B cell (primary cell): Measurements from ENCODE around the gene PRM2. TPM values are rescaled to one million over a fixed set of nuclear protein-coding genes. Genes with fewer than 3 reads are reported as not detected.

Experiments
- ATAC-seq: fragments of 200-7000 bp; cut with Tn5 transposase; one replicate; pipeline ENCODE4 v1.10.0; 2021; ENCODE audit warnings: low read depth, mild to moderate bottlenecking, moderate number of reproducible peaks, moderate library complexity
- CTCF ChIA-PET: fragments of 350-600 bp; sonication (Branson Sonifier 250); formaldehyde crosslinking; loops from one replicate; lab custom pipeline; 2021; ENCODE audit warnings: antibody characterized with exemption, inconsistent platforms; lab: Charles Lee
- POLR2A ChIA-PET: fragments of 350-600 bp; sonication (Branson Sonifier 250); formaldehyde crosslinking; loops from one replicate; lab custom pipeline; 2021; ENCODE audit warnings: antibody characterized with exemption; lab: Charles Lee
- DNase-seq: peaks from one replicate; pipeline ENCODE4 v3.0.0; 2013
- H2AFZ ChIP-seq: 2 replicates; pipeline ENCODE4 v1.6.1; 2012; ENCODE audit warnings: mild to moderate bottlenecking, low read depth, low read length; ENCODE audit not compliant: insufficient read depth, poor library complexity, severe bottlenecking
- H3K27ac ChIP-seq, 2 donors: 1 replicate in 1 of 2; 2 replicates in 1 of 2; pipeline ENCODE4 v1.5.1; 2012 to 2013; ENCODE audit warnings: low read length in 2 of 2, mild to moderate bottlenecking in 2 of 2, moderate library complexity in 1 of 2
- H3K27me3 ChIP-seq, 4 experiments: fragments of 200-600 bp in 1 of 4; sonication (generic) in 1 of 4; replicated peaks in 1 of 4; 1 replicate in 2 of 4; 2 replicates in 2 of 4; pipeline versions ENCODE4 v1.6.1 to v1.7.0; 2013 to 2016; ENCODE audit warnings: low read length in 3 of 4, mild to moderate bottlenecking in 2 of 4, mixed read lengths in 1 of 4, moderate library complexity in 1 of 4; ENCODE audit not compliant: insufficient read depth in 4 of 4, control insufficient read depth in 3 of 4; ENCODE audit errors: control extremely low read depth in 1 of 4
- H3K36me3 ChIP-seq, 2 experiments: replicated peaks in 1 of 2; 1 replicate in 1 of 2; 2 replicates in 1 of 2; pipeline versions ENCODE4 v1.6.1 to v1.7.1; 2013; ENCODE audit warnings: low read length in 1 of 2; ENCODE audit not compliant: insufficient read depth in 2 of 2, control insufficient read depth in 1 of 2; ENCODE audit errors: control extremely low read depth in 1 of 2, extremely low read depth in 1 of 2
- H3K4me1 ChIP-seq, 2 donors: fragments of 200-600 bp in 1 of 2; sonication (generic) in 1 of 2; 1 replicate in 1 of 2; 2 replicates in 1 of 2; pipeline versions ENCODE4 v1.5.1 to v1.6.1; 2013 to 2017; ENCODE audit warnings: low read length in 2 of 2; ENCODE audit not compliant: control insufficient read depth in 2 of 2, insufficient read depth in 2 of 2
- H3K4me2 ChIP-seq: replicated peaks from 2 replicates; pipeline ENCODE3; 2012; ENCODE audit warnings: mild to moderate bottlenecking, low read depth, low read length; ENCODE audit not compliant: poor library complexity, severe bottlenecking
- H3K4me3 ChIP-seq, 5 experiments: fragments of 200-600 bp in 1 of 5; sonication (generic) in 1 of 5; 1 replicate in 3 of 5; 2 replicates in 2 of 5; pipeline versions ENCODE4 v1.5.1 to v1.7.0; 2011 to 2016; ENCODE audit warnings: low read length in 4 of 5, mild to moderate bottlenecking in 4 of 5, low read depth in 2 of 5, control low read depth in 1 of 5, moderate library complexity in 1 of 5; ENCODE audit not compliant: insufficient read depth in 1 of 5; ENCODE audit errors: control extremely low read depth in 1 of 5, extremely low read depth in 1 of 5
- H3K79me2 ChIP-seq: fragments of 200-600 bp; sonication (generic); one replicate; pipeline ENCODE4 v1.6.0; 2016; ENCODE audit warnings: low read length; ENCODE audit not compliant: control insufficient read depth, insufficient read depth
- H3K9ac ChIP-seq: fragments of 200-600 bp; sonication (generic); 2 replicates; pipeline ENCODE4 v1.6.1; 2017; ENCODE audit warnings: mild to moderate bottlenecking, low read length, moderate library complexity
- H3K9me3 ChIP-seq, 3 donors: one replicate each; pipeline versions ENCODE4 v1.6.1 to v1.7.1; 2013; ENCODE audit warnings: low read length in 2 of 3; ENCODE audit not compliant: control insufficient read depth in 2 of 3, insufficient read depth in 1 of 3; ENCODE audit errors: control extremely low read depth in 1 of 3
- H4K20me1 ChIP-seq: 2 replicates; pipeline ENCODE4 v1.6.0; 2012; ENCODE audit warnings: mild to moderate bottlenecking, low read length; ENCODE audit not compliant: insufficient read depth, control insufficient read depth, poor library complexity, severe bottlenecking
- H3K27ac Mint-ChIP-seq: one replicate; pipeline ENCODE4 v1.8.0; 2021; ENCODE audit warnings: mixed read lengths
- H3K27me3 Mint-ChIP-seq: one replicate; pipeline ENCODE4 v1.8.0; 2021; ENCODE audit warnings: mixed read lengths
- H3K4me1 Mint-ChIP-seq: one replicate; pipeline ENCODE4 v1.8.0; 2021; ENCODE audit warnings: mixed read lengths
- H3K4me3 Mint-ChIP-seq: one replicate; pipeline ENCODE4 v1.8.0; 2021; ENCODE audit warnings: mixed read lengths
- H3K9me3 Mint-ChIP-seq: one replicate; pipeline ENCODE4 v1.8.0; 2022; ENCODE audit warnings: mixed read lengths; ENCODE audit not compliant: insufficient read depth
- EZH2 ChIP-seq: IDR thresholded peaks from 2 replicates; pipeline ENCODE4 v1.6.1; 2012; ENCODE audit warnings: borderline replicate concordance, low read depth, mild to moderate bottlenecking, moderate library complexity, low read length; ENCODE audit not compliant: insufficient read depth, poor library complexity, severe bottlenecking
- WGBS: methylation state at CpG from one replicate; pipeline ENCODE4 v1.1.5; 2013; ENCODE audit warnings: missing lambda C conversion rate; ENCODE audit not compliant: insufficient coverage; 5-methylcytosine and 5-hydroxymethylcytosine counted together
- intact Hi-C: fragments of 100-400 bp; cut with micrococcal nuclease; formaldehyde crosslinking; loops from one replicate; pipeline ENCODE4 v1.10.0; 2022
- polyA plus RNA-seq: library from polyadenylated mRNA; depleted of rRNA; stranded (reverse); fragments of >200 nt; gene quantifications from 2 replicates; pipeline ENCODE4 v1.2.3, GENCODE V29; 2012
- total RNA-seq, 2 donors: library from RNA; stranded (reverse); fragments of 120-200 nt in 1 of 2; gene quantifications; 1 replicate in 1 of 2; 2 replicates in 1 of 2; pipeline versions ENCODE4 v1.2.3 to v1.2.4, GENCODE V29; 2013 to 2022
- TF ChIP-seq, protein P1 (sequence below): fragments of 200-600 bp; IDR thresholded peaks from one replicate; pipeline ENCODE4 v1.8.0; 2022; ENCODE audit warnings: antibody characterized with exemption, mild to moderate bottlenecking

Gene PRM2
- total and polyA plus RNA-seq, 2 donors (not counting 1 experiment from before 2014, with no cell fraction given): not detected

DNA sequence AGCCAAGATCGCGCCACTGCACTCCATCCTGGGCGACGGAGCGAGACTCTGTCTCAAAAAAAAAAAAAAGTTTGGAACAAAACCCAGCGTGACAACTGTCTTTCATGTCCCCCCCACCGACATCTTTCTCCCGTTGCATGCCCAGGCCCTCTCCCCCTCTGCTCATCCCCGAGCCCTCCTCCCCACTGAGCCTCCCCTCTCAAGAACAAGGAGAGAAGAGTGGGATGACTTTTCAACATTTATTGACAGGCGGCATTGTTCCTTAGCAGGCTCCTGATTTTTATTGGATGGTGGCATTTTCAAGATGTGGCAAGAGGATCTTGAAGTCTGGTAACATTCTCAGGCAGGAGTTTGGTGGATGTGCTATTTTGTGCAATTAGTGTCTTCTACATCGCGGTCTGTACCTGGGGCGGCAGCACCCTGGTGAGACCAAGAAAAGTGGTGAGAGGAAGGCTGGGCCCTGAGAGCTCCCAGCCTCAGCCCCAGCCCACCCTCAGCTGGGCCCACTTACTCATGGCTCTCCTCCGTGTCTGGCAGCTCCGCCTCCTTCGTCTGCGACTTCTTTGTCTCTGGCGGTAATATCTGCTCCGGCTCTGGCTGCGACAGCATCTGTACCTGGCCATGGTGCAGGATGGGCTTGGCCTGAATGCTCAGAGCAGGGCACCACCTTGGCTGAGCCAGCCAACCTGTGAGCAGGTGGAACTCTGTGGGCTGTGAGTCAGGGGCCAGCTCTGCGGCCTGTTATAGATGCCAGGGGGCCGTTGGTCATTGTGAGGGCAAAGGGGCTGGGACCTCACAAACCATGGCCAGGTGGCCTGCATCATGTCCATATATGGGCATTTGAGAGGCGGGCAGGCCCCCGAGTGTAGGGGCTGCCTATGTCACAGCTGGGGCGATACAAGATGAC is 4.6 kb upstream of the PRM2 start, which contains the start of gene PRM1:
TSS of gene PRM1 (minus strand) at position 715 of the 907 bp plus-strand sequence. CDS start at position 623, 92 bp downstream.
- H4K20me1 ChIP-seq: no peaks in the 10 kb centered on the region
- no peak for TF ChIP-seq EZH2
- TF ChIP-seq, protein P1, sequence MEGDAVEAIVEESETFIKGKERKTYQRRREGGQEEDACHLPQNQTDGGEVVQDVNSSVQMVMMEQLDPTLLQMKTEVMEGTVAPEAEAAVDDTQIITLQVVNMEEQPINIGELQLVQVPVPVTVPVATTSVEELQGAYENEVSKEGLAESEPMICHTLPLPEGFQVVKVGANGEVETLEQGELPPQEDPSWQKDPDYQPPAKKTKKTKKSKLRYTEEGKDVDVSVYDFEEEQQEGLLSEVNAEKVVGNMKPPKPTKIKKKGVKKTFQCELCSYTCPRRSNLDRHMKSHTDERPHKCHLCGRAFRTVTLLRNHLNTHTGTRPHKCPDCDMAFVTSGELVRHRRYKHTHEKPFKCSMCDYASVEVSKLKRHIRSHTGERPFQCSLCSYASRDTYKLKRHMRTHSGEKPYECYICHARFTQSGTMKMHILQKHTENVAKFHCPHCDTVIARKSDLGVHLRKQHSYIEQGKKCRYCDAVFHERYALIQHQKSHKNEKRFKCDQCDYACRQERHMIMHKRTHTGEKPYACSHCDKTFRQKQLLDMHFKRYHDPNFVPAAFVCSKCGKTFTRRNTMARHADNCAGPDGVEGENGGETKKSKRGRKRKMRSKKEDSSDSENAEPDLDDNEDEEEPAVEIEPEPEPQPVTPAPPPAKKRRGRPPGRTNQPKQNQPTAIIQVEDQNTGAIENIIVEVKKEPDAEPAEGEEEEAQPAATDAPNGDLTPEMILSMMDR: no peak
- peaks cover 20% of the 10 kb centered on the region for H3K4me1 Mint-ChIP-seq
- POLR2A ChIA-PET: no interaction called here
- H3K4me2 ChIP-seq: no peak within 1 kb of the TSS
- peaks cover 13 to 15% of the 10 kb centered on the region in 2 donors for H3K4me1 ChIP-seq
- DNase-seq: no peak
- H3K27ac ChIP-seq: no peak within 1 kb of the TSS
- peaks cover 4% of the 10 kb centered on the region for H3K9me3 Mint-ChIP-seq
- intact Hi-C loops: no loop called here
- H2AFZ ChIP-seq: no peak within 1 kb of the TSS
- no peaks in the 10 kb centered on the region for H3K27me3 ChIP-seq
- H3K27ac Mint-ChIP-seq: peak within 1 kb of the TSS; percentile 47
- peaks cover 0 to 3% (median 0%) of the 10 kb centered on the region in 3 donors for H3K9me3 ChIP-seq
- no peak within 1 kb of the TSS for H3K4me3 Mint-ChIP-seq
- ATAC-seq: no peak
- no peaks in the 10 kb centered on the region for H3K27me3 Mint-ChIP-seq
- CTCF ChIA-PET: interaction anchor here (1.3 kb wide), 1 partner anchor 30 kb away, joined by 3 read pairs; no protein-coding TSS in a partner anchor
- no peaks in the 10 kb centered on the region for H3K36me3 ChIP-seq
- no peaks in the 10 kb centered on the region for H3K79me2 ChIP-seq
- WGBS: 99% methylated on average over 20 of the region's 25 CpGs
- no peak within 1 kb of the TSS for H3K9ac ChIP-seq
- H3K4me3 ChIP-seq: no peak within 1 kb of the TSS
